SK-N-SH (cell line): ENCODE data around the gene IFT122. TPM values are rescaled to one million over a fixed set of nuclear protein-coding genes. Genes with fewer than 3 reads are reported as not detected.

Experiments
- CTCF ChIA-PET: fragments of 300-600, 350-600 bp; formaldehyde crosslinking; extraction: SDS; loops from one replicate; lab custom pipeline; 2021; lab: Yijun Ruan, JAX
- POLR2A ChIA-PET: fragments of 350-600 bp; sonication (Branson Sonifier 250); formaldehyde crosslinking; extraction: SDS; loops from one replicate; lab custom pipeline; 2020; ENCODE audit warnings: antibody characterized with exemption, inconsistent platforms; lab: Yijun Ruan, JAX
- DNase-seq: peaks from one replicate; pipeline ENCODE4 v3.0.0; 2012
- H2AFZ ChIP-seq: fragments of 200-600 bp; sonication (generic); 2 replicates; pipeline ENCODE4 v1.8.1; 2016; ENCODE audit warnings: antibody characterized with exemption, mild to moderate bottlenecking, low read depth
- H3F3A ChIP-seq: fragments of 200-600 bp; sonication (generic); replicated peaks from 2 replicates; pipeline ENCODE3; 2016; ENCODE audit warnings: antibody characterized with exemption, mild to moderate bottlenecking; ENCODE audit not compliant: insufficient read depth
- H3K27ac ChIP-seq, 2 experiments: fragments of 200-500 bp in 1 of 2; fragments of 200-600 bp in 1 of 2; sonication (Bioruptor generic) in 1 of 2; sonication (generic), shearing (Covaris generic) in 1 of 2; 2 replicates each; pipeline versions ENCODE4 v1.5.1 to v1.6.1; 2014 to 2016; ENCODE audit warnings: low read depth in 2 of 2, inconsistent platforms in 1 of 2, low read length in 1 of 2, mild to moderate bottlenecking in 1 of 2, mixed read lengths in 1 of 2
- H3K27me3 ChIP-seq: fragments of 200-600 bp; sonication (generic), shearing (Covaris generic); 2 replicates; pipeline ENCODE4 v1.6.1; 2016; ENCODE audit warnings: mixed run types; ENCODE audit not compliant: insufficient read depth
- H3K36me3 ChIP-seq, 2 experiments: fragments of 200-500 bp in 1 of 2; fragments of 200-600 bp in 1 of 2; sonication (Bioruptor generic) in 1 of 2; sonication (generic) in 1 of 2; replicated peaks in 1 of 2; 2 replicates each; pipeline versions ENCODE3 to v1.5.1; 2014 to 2016; ENCODE audit warnings: low read length in 1 of 2, mild to moderate bottlenecking in 1 of 2; ENCODE audit not compliant: insufficient read depth in 2 of 2, control insufficient read depth in 1 of 2
- H3K4me1 ChIP-seq, 2 experiments: fragments of 200-500 bp in 1 of 2; fragments of 200-600 bp in 1 of 2; sonication (Bioruptor generic) in 1 of 2; sonication (generic), shearing (Covaris generic) in 1 of 2; 2 replicates each; pipeline versions ENCODE4 v1.5.1 to v1.6.1; 2014 to 2016; ENCODE audit warnings: low read depth in 1 of 2, low read length in 1 of 2, mixed run types in 1 of 2; ENCODE audit not compliant: insufficient read depth in 2 of 2, control insufficient read depth in 1 of 2
- H3K4me2 ChIP-seq: fragments of 200-600 bp; sonication (generic), shearing (Covaris generic); 2 replicates; pipeline ENCODE4 v1.6.1; 2017; ENCODE audit warnings: mixed run types
- H3K4me3 ChIP-seq, 2 experiments: fragments of 200-500 bp in 1 of 2; fragments of 200-600 bp in 1 of 2; sonication (Bioruptor generic) in 1 of 2; sonication (generic), shearing (Covaris generic) in 1 of 2; 2 replicates each; pipeline versions ENCODE4 v1.5.1 to v1.8.1; 2014 to 2016; ENCODE audit warnings: low read depth in 2 of 2, inconsistent platforms in 1 of 2, low read length in 1 of 2, mild to moderate bottlenecking in 1 of 2, mixed read lengths in 1 of 2, moderate library complexity in 1 of 2
- H3K79me2 ChIP-seq: fragments of 200-600 bp; sonication (generic); 2 replicates; pipeline ENCODE4 v1.8.1; 2017; ENCODE audit warnings: mild to moderate bottlenecking; ENCODE audit not compliant: insufficient read depth
- H3K9ac ChIP-seq: fragments of 200-600 bp; sonication (generic); 2 replicates; pipeline ENCODE4 v1.6.1; 2017; ENCODE audit warnings: mixed run types
- H3K9me2 ChIP-seq: fragments of 200-600 bp; sonication (generic); 2 replicates; pipeline ENCODE4 v1.6.1; 2017; ENCODE audit warnings: mixed run types
- H3K9me3 ChIP-seq: fragments of 200-600 bp; sonication (generic); 2 replicates; pipeline ENCODE4 v1.6.1; 2017; ENCODE audit warnings: mixed run types, mild to moderate bottlenecking, moderate library complexity
- H4K20me1 ChIP-seq: fragments of 200-600 bp; sonication (generic); 2 replicates; pipeline ENCODE4 v1.6.1; 2017; ENCODE audit warnings: mild to moderate bottlenecking, mixed run types; ENCODE audit not compliant: insufficient read depth
- EZH2phosphoT487 ChIP-seq: fragments of 200-600 bp; sonication (generic); IDR thresholded peaks from 2 replicates; pipeline ENCODE4 v1.6.1; 2017; ENCODE audit warnings: low read depth, mixed run types, mild to moderate bottlenecking, antibody characterized with exemption, moderate library complexity, borderline replicate concordance
- FOXJ3 ChIP-seq: sonication (generic); formaldehyde crosslinking; IDR thresholded peaks from 2 replicates; pipeline ENCODE4 v1.5.1; 2020; ENCODE audit warnings: mild to moderate bottlenecking, missing genetic modification reagents
- GABPA ChIP-seq: IDR thresholded peaks from 2 replicates; pipeline ENCODE4 v1.4.0; 2012; ENCODE audit warnings: low read depth, mild to moderate bottlenecking
- GATA2 ChIP-seq: sonication (generic); formaldehyde crosslinking; IDR thresholded peaks from 2 replicates; pipeline ENCODE4 v1.5.0; 2020; ENCODE audit warnings: mild to moderate bottlenecking, missing genetic modification reagents
- JUND ChIP-seq: IDR thresholded peaks from 2 replicates; pipeline ENCODE4 v1.4.0; 2012
- MEF2A ChIP-seq: IDR thresholded peaks from 2 replicates; pipeline ENCODE4 v1.4.0; 2012; ENCODE audit warnings: low read depth, borderline replicate concordance
- MXI1 ChIP-seq: IDR thresholded peaks from 2 replicates; pipeline ENCODE4 v1.6.1; 2012; ENCODE audit warnings: mild to moderate bottlenecking, low read depth, low read length, improper control_type of control experiment
- NRF1 ChIP-seq: IDR thresholded peaks from 2 replicates; pipeline ENCODE4 v1.6.1; 2012; ENCODE audit warnings: low read depth, mild to moderate bottlenecking, low read length
- POLR2AphosphoS5 ChIP-seq: IDR thresholded peaks from 2 replicates; pipeline ENCODE4 v1.6.1; 2012; ENCODE audit warnings: low read depth, low read length
- RCOR1 ChIP-seq: fragments of 150-350 bp; IDR thresholded peaks from 2 replicates; pipeline ENCODE4 v1.6.1; 2017; ENCODE audit warnings: antibody characterized with exemption, low read length
- RFX5 ChIP-seq: IDR thresholded peaks from 2 replicates; pipeline ENCODE4 v1.6.1; 2012; ENCODE audit warnings: mild to moderate bottlenecking, improper control_type of control experiment, low read length
- SMC3 ChIP-seq: IDR thresholded peaks from 2 replicates; pipeline ENCODE4 v1.6.1; 2012; ENCODE audit warnings: low read depth, low read length, improper control_type of control experiment
- TCF12 ChIP-seq: IDR thresholded peaks from 2 replicates; pipeline ENCODE4 v1.4.0; 2012
- TEAD4 ChIP-seq: IDR thresholded peaks from 2 replicates; pipeline ENCODE4 v1.4.0; 2012; ENCODE audit warnings: mild to moderate bottlenecking, borderline replicate concordance; ENCODE audit not compliant: insufficient read depth
- WGBS: methylation state at CpG from one replicate; pipeline ENCODE4 v1.1.6; 2017; ENCODE audit warnings: low lambda C conversion rate; 5-methylcytosine and 5-hydroxymethylcytosine counted together
- polyA plus RNA-seq, 3 experiments: library from polyadenylated mRNA; depleted of rRNA; stranded (reverse); fragments of >200 nt; gene quantifications; 2 replicates each; pipeline ENCODE4 v1.2.3, GENCODE V29; 2012
- TF ChIP-seq, protein P1 (sequence below): fragments of 150-350 bp; IDR thresholded peaks from 2 replicates; pipeline ENCODE4 v1.6.1; 2016; ENCODE audit warnings: mild to moderate bottlenecking, low read depth, low read length
- TF ChIP-seq, protein P2 (sequence below): IDR thresholded peaks from 2 replicates; pipeline ENCODE4 v1.6.1; 2012; ENCODE audit warnings: mild to moderate bottlenecking, low read depth, low read length, moderate library complexity
- TF ChIP-seq, protein P3 (sequence below): IDR thresholded peaks from 2 replicates; pipeline ENCODE4 v1.4.0; 2012; ENCODE audit warnings: low read depth, borderline replicate concordance
- TF ChIP-seq, protein P4 (sequence below): IDR thresholded peaks from 2 replicates; pipeline ENCODE4 v1.4.0; 2012; ENCODE audit warnings: low read depth

Gene IFT122
- polyA plus RNA-seq, 1 of the 3 experiments (the other 2 are of a cell fraction), result 20.1 TPM

DNA sequence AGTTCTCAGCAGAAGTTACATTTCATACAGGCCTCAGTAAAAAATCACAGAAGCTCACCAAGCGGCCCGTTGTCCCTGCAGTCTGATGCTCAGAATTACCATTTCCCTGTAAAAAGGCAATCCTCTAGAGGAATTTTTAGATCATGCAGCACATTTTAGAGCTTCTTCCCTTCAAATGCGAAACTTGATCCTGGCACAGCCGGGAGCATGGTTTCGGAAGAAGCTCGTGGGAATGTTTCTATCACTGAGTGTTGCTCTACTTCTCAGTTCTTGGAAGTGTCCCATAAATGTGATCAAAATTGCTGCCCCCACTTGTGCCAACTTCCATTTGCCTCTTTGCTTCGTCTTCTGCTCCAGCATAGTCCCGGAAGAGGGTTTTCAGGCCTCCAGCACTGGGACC, 99.2 kb downstream of the IFT122 start:
- no peak overlapping the region for H3K27ac ChIP-seq
- ChIA-PET CTCF (interaction anchor here (1.4 kb wide), 1 partner anchor 13 kb away, joined by 3 read pairs; no protein-coding TSS in a partner anchor), POLR2A (no interaction called here)
- 90% methylated on average over 8 of the region's 8 CpGs for WGBS
- no peak for DNase-seq
- H3K4me2 ChIP-seq, result no peak overlapping the region
- H3K4me3 ChIP-seq, result no peak overlapping the region
- H3K4me1 ChIP-seq, result no peaks in the 10 kb centered on the region; a peak in 1 of 4 replicates
- H3K9me3 ChIP-seq, result no peaks in the 10 kb centered on the region
- H3F3A ChIP-seq, result no peaks in the 10 kb centered on the region
- H2AFZ ChIP-seq, result no peak overlapping the region
- no peaks in the 10 kb centered on the region for H3K27me3 ChIP-seq
- no peaks in the 10 kb centered on the region for H3K36me3 ChIP-seq
- H3K9me2 ChIP-seq, result no peaks in the 10 kb centered on the region
- no peak overlapping the region for H3K9ac ChIP-seq
- H4K20me1 ChIP-seq, result no peaks in the 10 kb centered on the region
- no peaks in the 10 kb centered on the region for H3K79me2 ChIP-seq
- TF ChIP-seq JUND, result no peak
- no peak for TF ChIP-seq MXI1
- TF ChIP-seq SMC3, result no peak
- TF ChIP-seq EZH2phosphoT487, result no peak
- no peak for TF ChIP-seq NRF1
- TF ChIP-seq GATA2 (CRISPR knock-in tag), result no peak
- TF ChIP-seq TCF12, result no peak
- TF ChIP-seq, protein P1, sequence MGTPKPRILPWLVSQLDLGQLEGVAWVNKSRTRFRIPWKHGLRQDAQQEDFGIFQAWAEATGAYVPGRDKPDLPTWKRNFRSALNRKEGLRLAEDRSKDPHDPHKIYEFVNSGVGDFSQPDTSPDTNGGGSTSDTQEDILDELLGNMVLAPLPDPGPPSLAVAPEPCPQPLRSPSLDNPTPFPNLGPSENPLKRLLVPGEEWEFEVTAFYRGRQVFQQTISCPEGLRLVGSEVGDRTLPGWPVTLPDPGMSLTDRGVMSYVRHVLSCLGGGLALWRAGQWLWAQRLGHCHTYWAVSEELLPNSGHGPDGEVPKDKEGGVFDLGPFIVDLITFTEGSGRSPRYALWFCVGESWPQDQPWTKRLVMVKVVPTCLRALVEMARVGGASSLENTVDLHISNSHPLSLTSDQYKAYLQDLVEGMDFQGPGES, result no peak

DNA sequence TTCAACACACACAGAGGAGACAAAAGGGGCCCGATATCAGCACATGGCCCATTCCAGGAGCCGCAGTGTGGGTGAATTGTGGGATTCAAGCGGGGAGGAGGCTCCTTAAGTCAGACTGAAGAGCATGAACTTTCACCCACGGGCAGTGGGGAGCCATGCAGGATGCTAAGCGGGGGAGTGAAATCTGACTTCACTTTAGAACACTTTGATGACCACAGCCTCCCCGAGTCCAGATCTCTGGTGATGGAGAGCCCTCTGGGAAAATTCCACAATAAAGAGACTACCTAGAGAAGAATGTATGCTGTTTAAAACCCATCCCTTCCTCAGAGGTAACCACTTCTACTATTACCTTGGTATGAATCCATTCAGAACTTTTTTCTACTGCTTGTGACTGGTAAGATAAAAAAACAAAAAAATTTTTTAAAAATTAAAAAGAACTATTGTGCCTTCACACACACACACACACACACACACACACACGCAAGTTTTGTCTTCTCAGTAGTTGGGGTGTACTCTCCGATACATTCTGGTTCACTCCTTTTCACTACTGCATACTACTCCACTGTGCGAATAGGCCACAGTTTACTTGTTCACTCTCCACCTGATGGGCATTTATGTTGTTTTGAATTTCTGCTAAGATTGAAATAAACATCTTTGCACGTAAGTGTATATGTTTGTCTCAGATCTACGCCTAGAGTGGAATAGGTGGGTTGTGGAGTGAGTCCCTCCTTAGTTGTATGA, 100.9 kb downstream of the IFT122 start:
- CTCF ChIA-PET, result interaction anchor here (0.7 kb wide), 1 partner anchor 91 kb away, joined by 3 read pairs; no protein-coding TSS in a partner anchor
- no peak overlapping the region for H3K27ac ChIP-seq

More for the DNA sequence above, 100.9 kb downstream of the IFT122 start:
- Histone ChIP-seq H3K4me1 (no peaks in the 10 kb centered on the region), H4K20me1 (no peaks in the 10 kb centered on the region), H3K4me3 (no peak overlapping the region), H3K27me3 (no peaks in the 10 kb centered on the region), H3K9me3 (no peaks in the 10 kb centered on the region), H3K9me2 (no peaks in the 10 kb centered on the region), H3F3A (no peaks in the 10 kb centered on the region), H2AFZ (no peak overlapping the region), H3K9ac (no peak overlapping the region), H3K79me2 (no peaks in the 10 kb centered on the region), H3K36me3 (no peaks in the 10 kb centered on the region), H3K4me2 (no peak overlapping the region)
- DNase-seq, result no peak
- 85% methylated on average over 11 of the region's 11 CpGs for WGBS
- TF ChIP-seq FOXJ3 (CRISPR knock-in tag) (no peak), NRF1 (no peak), TEAD4 (no peak), RCOR1 (no peak), GATA2 (CRISPR knock-in tag) (no peak), MEF2A (no peak), RFX5 (no peak), SMC3 (no peak), MXI1 (no peak), GABPA (no peak), POLR2AphosphoS5 (no peak)
- TF ChIP-seq, protein P2, sequence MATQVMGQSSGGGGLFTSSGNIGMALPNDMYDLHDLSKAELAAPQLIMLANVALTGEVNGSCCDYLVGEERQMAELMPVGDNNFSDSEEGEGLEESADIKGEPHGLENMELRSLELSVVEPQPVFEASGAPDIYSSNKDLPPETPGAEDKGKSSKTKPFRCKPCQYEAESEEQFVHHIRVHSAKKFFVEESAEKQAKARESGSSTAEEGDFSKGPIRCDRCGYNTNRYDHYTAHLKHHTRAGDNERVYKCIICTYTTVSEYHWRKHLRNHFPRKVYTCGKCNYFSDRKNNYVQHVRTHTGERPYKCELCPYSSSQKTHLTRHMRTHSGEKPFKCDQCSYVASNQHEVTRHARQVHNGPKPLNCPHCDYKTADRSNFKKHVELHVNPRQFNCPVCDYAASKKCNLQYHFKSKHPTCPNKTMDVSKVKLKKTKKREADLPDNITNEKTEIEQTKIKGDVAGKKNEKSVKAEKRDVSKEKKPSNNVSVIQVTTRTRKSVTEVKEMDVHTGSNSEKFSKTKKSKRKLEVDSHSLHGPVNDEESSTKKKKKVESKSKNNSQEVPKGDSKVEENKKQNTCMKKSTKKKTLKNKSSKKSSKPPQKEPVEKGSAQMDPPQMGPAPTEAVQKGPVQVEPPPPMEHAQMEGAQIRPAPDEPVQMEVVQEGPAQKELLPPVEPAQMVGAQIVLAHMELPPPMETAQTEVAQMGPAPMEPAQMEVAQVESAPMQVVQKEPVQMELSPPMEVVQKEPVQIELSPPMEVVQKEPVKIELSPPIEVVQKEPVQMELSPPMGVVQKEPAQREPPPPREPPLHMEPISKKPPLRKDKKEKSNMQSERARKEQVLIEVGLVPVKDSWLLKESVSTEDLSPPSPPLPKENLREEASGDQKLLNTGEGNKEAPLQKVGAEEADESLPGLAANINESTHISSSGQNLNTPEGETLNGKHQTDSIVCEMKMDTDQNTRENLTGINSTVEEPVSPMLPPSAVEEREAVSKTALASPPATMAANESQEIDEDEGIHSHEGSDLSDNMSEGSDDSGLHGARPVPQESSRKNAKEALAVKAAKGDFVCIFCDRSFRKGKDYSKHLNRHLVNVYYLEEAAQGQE, result no peak
- TF ChIP-seq, protein P3, sequence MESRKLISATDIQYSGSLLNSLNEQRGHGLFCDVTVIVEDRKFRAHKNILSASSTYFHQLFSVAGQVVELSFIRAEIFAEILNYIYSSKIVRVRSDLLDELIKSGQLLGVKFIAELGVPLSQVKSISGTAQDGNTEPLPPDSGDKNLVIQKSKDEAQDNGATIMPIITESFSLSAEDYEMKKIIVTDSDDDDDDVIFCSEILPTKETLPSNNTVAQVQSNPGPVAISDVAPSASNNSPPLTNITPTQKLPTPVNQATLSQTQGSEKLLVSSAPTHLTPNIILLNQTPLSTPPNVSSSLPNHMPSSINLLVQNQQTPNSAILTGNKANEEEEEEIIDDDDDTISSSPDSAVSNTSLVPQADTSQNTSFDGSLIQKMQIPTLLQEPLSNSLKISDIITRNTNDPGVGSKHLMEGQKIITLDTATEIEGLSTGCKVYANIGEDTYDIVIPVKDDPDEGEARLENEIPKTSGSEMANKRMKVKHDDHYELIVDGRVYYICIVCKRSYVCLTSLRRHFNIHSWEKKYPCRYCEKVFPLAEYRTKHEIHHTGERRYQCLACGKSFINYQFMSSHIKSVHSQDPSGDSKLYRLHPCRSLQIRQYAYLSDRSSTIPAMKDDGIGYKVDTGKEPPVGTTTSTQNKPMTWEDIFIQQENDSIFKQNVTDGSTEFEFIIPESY, result no peak
- TF ChIP-seq, protein P4, sequence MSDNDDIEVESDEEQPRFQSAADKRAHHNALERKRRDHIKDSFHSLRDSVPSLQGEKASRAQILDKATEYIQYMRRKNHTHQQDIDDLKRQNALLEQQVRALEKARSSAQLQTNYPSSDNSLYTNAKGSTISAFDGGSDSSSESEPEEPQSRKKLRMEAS, result no peak
- POLR2A ChIA-PET, result no interaction called here
